Measurements from ENCODE around the gene HRAS. TPM values are rescaled to one million over a fixed set of nuclear protein-coding genes. Genes with fewer than 3 reads are reported as not detected.

HRAS gene
- total and polyA plus RNA-seq, 10 donors, result 16.6 to 90.9 (median 31.2) TPM

- WGBS, 5 donors, result 2 to 7% (median 3%) methylated on average over 26 to 95 of the region's 95 CpGs
- Histone ChIP-seq H3K36me3 (peaks cover 0 to 22% (median 3%) of the 10 kb centered on the region in 6 donors), H3K4me3 (peak within 1 kb of the TSS; percentile 89 to 99 (median 96)), H3K27ac (peak within 1 kb of the TSS; percentile 55 to 94 (median 84)), H3K9me3 (no peaks in the 10 kb centered on the region), H3K4me1 (peaks cover 13 to 57% (median 38%) of the 10 kb centered on the region in 6 donors), H3K27me3 (replicated peaks in 1 of 7) (peaks cover 2 to 41% (median 21%) of the 10 kb centered on the region in 7 donors)
- TF ChIP-seq POLR2A (IDR thresholded peaks at IDR 0.05) (peak in 1 of 3 donors; percentile 27), CTCF (IDR thresholded peaks at IDR 0.05 in 8 of 11, conservative IDR thresholded peaks at IDR 0.05 in 3 of 11) (peak in 2 of 11 experiments; percentile 20 to 34), POLR2AphosphoS5 (IDR thresholded peaks at IDR 0.05) (peak; percentile 87 to 91 (median 90))
- intact Hi-C loops (cut with DNase I; ENCODE audit: low total_unique reads), result no loop called here
- peak; percentile 95 for DNase-seq
These were observed 25.1 kb upstream of the HRAS start, which contains the start of the genes LMNTD2 and RASSF7 for GRCh38 chr11:560305-561147. LMNTD2 (minus strand) TSS chr11:560738; CDS start chr11:560716, 22 bp downstream. RASSF7 (plus strand) TSS chr11:560970; CDS start chr11:561769, 799 bp downstream.

- peak; percentile 76 for DNase-seq
- Histone ChIP-seq H3K27ac (peak overlapping the region; percentile 55 to 94 (median 84)), H3K36me3 (peaks cover 0 to 22% (median 3%) of the 10 kb centered on the region in 6 donors), H3K4me3 (peak overlapping the region in 7 of 8 donors; percentile 90 to 99 (median 98)), H3K27me3 (replicated peaks in 1 of 7) (peaks cover 2 to 48% (median 26%) of the 10 kb centered on the region in 7 donors), H3K4me1 (peaks cover 13 to 64% (median 45%) of the 10 kb centered on the region in 6 donors), H3K9me3 (no peaks in the 10 kb centered on the region)
- 75 to 84% (median 83%) methylated on average over 18 of the region's 18 CpGs for WGBS, 5 donors
- TF ChIP-seq POLR2A (IDR thresholded peaks at IDR 0.05) (no peak), POLR2AphosphoS5 (IDR thresholded peaks at IDR 0.05) (no peak), CTCF (IDR thresholded peaks at IDR 0.05 in 8 of 11, conservative IDR thresholded peaks at IDR 0.05 in 3 of 11) (no peak)
- intact Hi-C loops (cut with DNase I; ENCODE audit: low total_unique reads), result loop anchor here (10.0 kb wide), 1 partner anchor 165 kb away; no protein-coding TSS in a partner anchor
These were observed 24.4 kb upstream of the HRAS start for GRCh38 chr11:559712-560304.

- Histone ChIP-seq H3K27ac (peak overlapping the region in 1 of 8 donors; percentile 84), H3K4me3 (no peak overlapping the region), H3K27me3 (replicated peaks in 1 of 7) (peaks cover 2 to 55% (median 33%) of the 10 kb centered on the region in 7 donors), H3K36me3 (peaks cover 0 to 21% (median 3%) of the 10 kb centered on the region in 6 donors), H3K9me3 (no peaks in the 10 kb centered on the region), H3K4me1 (peaks cover 18 to 71% (median 52%) of the 10 kb centered on the region in 6 donors)
- 79 to 92% (median 83%) methylated on average over 12 to 15 of the region's 15 CpGs for WGBS, 5 donors
- TF ChIP-seq POLR2AphosphoS5 (IDR thresholded peaks at IDR 0.05) (no peak), CTCF (IDR thresholded peaks at IDR 0.05 in 8 of 11, conservative IDR thresholded peaks at IDR 0.05 in 3 of 11) (no peak), POLR2A (IDR thresholded peaks at IDR 0.05) (no peak)
- intact Hi-C loops (cut with DNase I; ENCODE audit: low total_unique reads), result loop anchor here (10.0 kb wide), 1 partner anchor 166 kb away; no protein-coding TSS in a partner anchor
- peak; percentile 79 for DNase-seq
These were observed 23.7 kb upstream of the HRAS start for GRCh38 chr11:559020-559620.

All from spleen (tissue), 11 donors.